Gastrocnemius medialis (tissue), 4 donors: Measurements from ENCODE around the gene EEFSEC.

ENCODE experiments used
- POLR2A ChIP-seq, 2 donors: fragments of 450-650 bp; IDR thresholded peaks; one replicate each; pipeline ENCODE4 v1.6.1; 2017; ENCODE audit warnings: antibody characterized with exemption in 2 of 2, mild to moderate bottlenecking in 2 of 2, moderate library complexity in 2 of 2
- TF ChIP-seq, protein P1 (sequence below), 5 experiments: fragments of 450-650 bp in 3 of 5; fragments of 200-600 bp in 2 of 5; sonication (generic) in 2 of 5; IDR thresholded peaks in 4 of 5; conservative IDR thresholded peaks in 1 of 5; 1 replicate in 4 of 5; 2 replicates in 1 of 5; pipeline ENCODE4 v1.5.1; 2016 to 2019; ENCODE audit warnings: antibody characterized with exemption in 5 of 5, mild to moderate bottlenecking in 3 of 5, moderate library complexity in 3 of 5

DNA sequence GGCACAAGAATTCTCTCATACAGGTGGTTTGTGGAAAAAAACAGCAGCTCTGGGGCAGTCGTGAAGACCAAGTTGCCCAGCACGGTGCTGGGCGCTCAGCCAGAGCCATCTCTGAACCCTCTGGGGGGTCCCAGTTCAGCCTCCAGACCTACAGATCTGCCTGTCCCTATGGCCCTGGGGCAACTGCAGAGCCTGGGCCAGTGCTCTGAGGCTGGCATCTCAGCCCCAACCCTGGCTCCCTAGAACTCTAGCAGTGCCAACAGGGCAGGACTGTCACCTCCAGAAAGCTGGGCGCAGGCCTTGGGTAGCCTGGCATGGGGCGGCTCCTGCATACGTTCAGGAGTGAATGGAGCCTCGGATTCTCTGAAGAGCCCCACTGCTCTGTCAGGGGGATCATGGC lies 268.7 kb downstream of the EEFSEC start:
- TF ChIP-seq, protein P1, sequence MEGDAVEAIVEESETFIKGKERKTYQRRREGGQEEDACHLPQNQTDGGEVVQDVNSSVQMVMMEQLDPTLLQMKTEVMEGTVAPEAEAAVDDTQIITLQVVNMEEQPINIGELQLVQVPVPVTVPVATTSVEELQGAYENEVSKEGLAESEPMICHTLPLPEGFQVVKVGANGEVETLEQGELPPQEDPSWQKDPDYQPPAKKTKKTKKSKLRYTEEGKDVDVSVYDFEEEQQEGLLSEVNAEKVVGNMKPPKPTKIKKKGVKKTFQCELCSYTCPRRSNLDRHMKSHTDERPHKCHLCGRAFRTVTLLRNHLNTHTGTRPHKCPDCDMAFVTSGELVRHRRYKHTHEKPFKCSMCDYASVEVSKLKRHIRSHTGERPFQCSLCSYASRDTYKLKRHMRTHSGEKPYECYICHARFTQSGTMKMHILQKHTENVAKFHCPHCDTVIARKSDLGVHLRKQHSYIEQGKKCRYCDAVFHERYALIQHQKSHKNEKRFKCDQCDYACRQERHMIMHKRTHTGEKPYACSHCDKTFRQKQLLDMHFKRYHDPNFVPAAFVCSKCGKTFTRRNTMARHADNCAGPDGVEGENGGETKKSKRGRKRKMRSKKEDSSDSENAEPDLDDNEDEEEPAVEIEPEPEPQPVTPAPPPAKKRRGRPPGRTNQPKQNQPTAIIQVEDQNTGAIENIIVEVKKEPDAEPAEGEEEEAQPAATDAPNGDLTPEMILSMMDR (IDR thresholded peaks at IDR 0.05 in 4 of 5, conservative IDR thresholded peaks at IDR 0.05 in 1 of 5), result no peak
- TF ChIP-seq POLR2A (IDR thresholded peaks at IDR 0.05), result no peak
